ENCODE results near the gene BTNL9.

DNA sequence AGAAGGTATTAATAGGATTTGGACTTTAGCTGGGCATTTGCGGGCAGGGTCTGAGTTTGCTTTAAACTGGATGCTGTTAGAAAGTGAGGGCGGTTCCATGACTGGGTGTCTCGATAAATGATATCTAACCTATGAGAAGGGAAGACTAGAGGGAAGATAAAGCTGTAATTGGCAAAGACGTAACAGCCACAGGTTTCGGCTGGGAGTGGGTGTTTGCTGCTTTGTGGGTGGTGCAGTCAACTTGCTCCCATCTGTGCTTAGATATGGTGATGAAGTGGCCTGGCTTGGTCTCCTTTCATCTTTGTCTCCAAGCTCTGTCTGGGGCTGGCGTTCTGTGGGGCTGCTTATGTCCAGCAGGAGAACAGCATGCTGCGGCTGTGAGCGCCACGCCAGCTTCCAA lies 67.6 kb downstream of the BTNL9 start:
- TF ChIP-seq, protein P1, sequence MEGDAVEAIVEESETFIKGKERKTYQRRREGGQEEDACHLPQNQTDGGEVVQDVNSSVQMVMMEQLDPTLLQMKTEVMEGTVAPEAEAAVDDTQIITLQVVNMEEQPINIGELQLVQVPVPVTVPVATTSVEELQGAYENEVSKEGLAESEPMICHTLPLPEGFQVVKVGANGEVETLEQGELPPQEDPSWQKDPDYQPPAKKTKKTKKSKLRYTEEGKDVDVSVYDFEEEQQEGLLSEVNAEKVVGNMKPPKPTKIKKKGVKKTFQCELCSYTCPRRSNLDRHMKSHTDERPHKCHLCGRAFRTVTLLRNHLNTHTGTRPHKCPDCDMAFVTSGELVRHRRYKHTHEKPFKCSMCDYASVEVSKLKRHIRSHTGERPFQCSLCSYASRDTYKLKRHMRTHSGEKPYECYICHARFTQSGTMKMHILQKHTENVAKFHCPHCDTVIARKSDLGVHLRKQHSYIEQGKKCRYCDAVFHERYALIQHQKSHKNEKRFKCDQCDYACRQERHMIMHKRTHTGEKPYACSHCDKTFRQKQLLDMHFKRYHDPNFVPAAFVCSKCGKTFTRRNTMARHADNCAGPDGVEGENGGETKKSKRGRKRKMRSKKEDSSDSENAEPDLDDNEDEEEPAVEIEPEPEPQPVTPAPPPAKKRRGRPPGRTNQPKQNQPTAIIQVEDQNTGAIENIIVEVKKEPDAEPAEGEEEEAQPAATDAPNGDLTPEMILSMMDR (conservative IDR thresholded peaks at IDR 0.05; ENCODE audit: low read depth, low read length): no peak
- TF ChIP-seq EZH2phosphoT487 (IDR thresholded peaks at IDR 0.05; ENCODE audit: borderline replicate concordance, low read length): no peak

All from PC-3 (cell line).